RKO (cell line): ENCODE measurements around the gene MYL6B.

Experiments
- DNase-seq: peaks from one replicate; pipeline ENCODE4 v3.0.0-alpha.2; 2016; ENCODE audit warnings: low spot score

MYL6B gene

DNA sequence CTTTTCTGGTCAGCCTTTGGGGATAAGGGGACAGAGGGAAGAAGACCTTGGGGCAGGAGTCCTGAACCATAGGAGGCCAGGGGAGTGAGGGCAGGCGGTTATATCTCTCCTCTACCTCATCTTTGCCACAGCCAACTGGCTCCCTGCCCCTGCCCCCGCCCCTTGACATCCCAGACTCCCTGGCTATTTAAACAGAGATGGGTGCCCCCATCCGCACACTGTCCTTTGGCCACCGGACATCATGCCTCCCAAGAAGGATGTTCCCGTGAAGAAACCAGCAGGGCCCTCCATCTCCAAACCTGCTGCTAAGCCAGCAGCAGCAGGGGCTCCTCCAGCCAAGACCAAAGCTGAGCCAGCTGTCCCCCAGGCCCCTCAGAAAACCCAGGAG is 1.3 kb downstream of the MYL6B start:
- no peak for DNase-seq

DNA sequence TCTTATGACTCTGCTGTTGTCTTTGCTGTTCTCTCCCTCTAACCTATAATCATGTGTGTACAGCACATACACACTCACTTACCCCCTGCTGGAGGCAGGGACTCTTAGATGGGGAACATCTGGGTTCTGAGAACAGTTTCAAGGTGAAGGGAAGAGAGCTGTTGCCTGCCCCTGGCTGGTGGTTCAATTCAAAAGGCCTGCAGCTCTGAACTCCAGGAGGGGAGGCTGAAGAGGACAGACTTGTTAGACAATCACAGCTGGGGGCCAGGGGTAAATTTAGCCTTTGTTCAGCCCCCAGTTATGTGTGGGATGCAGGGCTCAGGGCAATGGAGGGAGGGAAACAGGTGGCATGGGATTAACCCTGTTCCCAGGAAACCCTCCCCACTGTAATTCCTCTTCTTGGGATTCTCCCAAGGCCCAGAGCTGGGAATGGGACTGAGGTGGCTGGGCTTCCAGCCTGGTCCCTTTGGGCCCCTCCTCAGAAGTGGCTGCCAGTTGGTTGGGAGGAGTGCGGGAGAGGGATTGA is 1.9 kb downstream of the MYL6B start:
- peak; percentile 52 for DNase-seq

DNA sequence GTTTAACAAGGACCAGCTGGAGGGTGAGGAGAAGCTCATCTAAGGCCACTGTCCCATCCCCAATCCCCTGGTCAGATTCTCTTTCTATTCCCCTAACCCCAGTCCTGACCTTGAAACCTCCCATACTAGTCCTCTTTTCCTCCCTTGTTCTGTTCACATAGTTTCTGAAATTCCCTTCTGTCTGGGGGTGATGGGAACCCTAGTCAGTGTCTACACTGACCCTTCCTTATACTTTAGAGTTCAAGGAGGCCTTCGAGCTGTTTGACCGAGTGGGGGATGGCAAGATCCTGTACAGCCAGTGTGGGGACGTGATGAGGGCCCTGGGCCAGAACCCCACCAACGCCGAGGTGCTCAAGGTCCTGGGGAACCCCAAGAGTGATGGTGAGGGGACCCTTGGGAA is 2.4 kb downstream of the MYL6B start:
- no peak for DNase-seq

DNA sequence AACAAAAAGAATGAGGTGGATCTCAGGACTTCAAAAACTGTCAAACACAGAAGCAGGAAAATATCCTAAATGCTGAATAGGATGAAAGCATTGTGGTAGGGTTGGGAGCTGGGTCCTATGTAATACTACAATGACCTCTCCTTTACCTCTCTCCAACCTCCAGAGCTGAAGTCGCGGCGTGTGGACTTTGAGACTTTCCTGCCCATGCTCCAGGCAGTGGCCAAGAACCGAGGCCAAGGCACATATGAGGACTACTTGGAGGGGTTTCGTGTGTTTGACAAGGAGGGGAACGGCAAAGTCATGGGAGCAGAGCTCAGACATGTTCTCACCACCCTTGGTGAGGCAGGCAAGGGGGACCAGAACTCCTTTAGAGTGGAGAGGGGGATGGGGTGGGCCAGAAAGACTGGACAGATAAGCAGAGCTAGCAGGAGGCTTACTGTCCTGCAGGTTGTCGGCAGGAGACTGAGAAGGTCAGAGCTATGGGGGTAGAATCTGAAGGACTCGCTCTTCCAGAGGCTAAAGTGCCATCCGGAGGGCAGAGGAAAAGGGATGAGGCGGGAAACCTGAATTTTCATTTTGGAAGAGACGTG is 3.0 kb downstream of the MYL6B start:
- no peak for DNase-seq

DNA sequence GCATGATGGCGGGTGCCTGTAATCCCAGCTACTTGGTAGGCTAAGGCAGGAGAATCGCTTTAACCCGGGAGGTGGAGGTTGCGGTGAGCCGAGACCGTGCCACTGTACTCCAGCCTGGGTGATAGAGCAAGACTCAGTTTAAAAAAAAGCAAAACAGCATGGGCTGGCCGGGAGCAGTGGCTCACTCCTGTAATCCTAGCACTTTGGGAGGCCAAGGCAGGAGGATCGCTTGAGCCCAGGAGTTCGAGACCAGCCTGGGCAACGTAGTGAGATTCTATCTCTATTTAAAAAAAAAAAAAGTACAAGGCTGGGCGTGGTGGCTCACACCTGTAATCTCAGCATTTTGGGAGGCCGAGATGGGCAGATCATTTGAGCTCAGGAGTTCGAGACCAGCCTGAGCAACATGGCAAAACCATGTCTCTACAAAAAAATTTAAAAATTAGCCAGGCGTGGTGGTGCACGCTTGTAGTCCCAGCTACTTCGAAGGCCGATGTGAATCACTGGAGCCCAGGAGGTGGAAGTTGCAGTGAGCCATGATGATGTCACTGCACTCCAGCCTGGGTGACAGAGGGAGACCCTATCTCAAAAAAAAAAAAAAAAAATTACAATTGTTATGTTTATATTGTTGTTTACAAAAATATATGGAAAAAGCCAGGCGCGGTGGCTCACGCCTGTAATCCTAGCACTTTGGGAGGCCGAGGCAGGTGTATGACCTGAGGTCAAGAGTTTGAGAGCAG is 4.2 kb downstream of the MYL6B start:
- peak; percentile 84 for DNase-seq

DNA sequence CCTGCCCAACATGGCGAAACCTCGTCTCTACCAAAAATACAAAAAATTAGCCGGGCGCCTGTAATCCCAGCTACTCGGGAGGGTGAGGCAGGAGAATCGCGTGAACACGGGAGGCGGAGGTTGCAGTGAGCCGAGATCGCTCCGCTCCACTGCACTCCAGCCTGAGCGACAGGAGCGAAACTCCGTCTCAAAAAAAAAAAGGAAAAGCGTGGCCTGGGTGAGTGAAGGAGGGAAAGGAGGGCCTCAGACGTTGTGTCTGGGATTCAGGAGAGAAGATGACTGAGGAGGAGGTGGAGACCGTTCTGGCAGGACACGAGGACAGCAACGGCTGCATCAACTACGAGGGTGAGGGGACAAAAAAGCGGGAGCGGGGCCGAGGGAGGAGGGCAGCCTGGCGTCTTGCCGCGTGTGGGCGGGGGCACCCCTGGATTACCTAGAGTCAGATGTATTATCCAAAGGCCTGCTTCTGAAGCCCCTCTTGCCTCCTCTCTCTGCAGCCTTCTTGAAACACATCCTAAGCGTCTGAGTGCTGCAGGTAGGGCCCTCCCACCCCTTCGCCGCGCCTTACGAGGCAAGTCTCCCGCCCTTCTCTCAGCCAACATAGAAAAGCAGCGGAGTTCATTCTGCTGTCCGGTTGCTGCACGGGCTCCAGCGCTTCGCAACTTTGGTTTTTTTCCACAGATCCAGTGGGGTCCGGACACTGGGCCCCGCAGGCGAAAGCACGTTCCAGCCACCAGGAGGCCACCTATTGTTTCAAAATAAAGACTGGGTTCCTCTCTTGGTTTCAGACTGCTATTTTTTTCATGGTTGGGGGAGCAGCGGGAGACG is 5.0 kb downstream of the MYL6B start:
- peak; percentile 94 for DNase-seq

DNA sequence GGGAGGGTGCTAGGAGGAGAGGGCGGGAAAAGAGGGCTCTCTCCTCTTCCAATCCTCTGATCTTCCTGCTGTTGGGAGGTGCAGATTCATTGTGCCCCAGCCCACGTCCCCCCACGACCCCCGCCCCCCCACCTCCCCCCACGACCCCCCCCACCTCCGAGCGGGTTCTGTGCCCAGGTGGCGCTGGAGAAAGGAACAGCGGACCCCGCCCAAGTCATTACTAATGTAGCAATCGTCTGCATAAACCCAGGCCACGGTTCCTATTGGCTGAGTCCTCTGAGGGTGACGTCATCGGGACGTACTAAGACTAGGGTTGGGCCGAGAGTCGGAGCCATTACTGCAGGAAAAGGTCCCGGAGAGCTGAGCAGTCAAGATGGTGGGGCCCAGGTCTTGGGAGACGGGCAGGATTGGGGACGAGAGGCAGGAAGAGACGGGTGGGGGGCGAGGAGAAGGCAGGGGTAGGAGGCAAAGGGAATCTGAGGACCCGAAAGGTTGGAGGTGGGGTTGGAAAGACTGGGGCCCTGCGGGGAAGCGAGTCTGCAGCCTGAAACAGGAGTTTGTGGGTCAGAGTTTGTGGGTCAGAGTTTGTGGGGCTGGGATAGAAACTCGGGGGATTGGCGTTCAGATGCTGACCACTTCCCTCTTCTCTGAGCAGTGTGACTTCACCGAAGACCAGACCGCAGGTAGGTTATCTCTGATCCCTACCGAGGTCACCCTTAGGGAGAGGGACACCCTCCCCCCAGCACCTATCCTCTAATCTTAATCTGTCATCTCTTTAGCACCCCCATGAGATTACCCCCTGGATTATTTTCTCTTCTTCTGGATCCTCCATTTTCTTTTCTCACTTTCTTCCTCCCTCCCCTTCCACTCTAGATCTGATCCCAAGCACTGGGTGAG is 5.9 kb downstream of the MYL6B start, which contains the start of gene MYL6:
MYL6 (plus strand) TSS at position 331 of the 897 bp plus-strand sequence; CDS start at position 374, 43 bp downstream.
- peak; percentile 99 for DNase-seq

DNA sequence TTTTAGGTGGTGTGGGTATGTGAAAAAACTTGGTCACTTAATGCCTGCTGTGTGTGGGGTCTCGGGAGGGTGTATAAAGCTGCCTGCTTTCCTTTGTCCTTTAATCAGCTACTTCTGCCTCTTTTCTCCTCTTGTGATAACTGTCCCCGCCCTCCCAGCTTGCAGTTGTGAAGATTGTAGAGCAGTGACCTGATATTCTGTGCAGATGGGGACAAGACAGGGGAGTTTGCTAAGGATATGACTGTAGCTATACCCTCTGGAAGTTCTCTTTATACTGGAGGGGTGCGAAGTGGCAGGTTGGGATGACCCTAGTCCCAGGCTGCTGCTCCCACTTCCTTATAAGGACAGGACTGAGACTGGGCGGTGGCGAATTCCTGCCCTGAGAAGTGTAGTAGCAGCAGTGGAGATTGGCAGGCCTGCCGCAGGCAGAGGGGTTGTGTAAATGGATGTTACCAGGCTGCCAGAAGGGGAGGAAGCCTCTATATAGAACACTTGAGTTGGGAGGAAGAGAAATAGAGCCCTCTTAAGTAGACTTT is 6.6 kb downstream of the MYL6B start:
- peak; percentile 86 for DNase-seq

DNA sequence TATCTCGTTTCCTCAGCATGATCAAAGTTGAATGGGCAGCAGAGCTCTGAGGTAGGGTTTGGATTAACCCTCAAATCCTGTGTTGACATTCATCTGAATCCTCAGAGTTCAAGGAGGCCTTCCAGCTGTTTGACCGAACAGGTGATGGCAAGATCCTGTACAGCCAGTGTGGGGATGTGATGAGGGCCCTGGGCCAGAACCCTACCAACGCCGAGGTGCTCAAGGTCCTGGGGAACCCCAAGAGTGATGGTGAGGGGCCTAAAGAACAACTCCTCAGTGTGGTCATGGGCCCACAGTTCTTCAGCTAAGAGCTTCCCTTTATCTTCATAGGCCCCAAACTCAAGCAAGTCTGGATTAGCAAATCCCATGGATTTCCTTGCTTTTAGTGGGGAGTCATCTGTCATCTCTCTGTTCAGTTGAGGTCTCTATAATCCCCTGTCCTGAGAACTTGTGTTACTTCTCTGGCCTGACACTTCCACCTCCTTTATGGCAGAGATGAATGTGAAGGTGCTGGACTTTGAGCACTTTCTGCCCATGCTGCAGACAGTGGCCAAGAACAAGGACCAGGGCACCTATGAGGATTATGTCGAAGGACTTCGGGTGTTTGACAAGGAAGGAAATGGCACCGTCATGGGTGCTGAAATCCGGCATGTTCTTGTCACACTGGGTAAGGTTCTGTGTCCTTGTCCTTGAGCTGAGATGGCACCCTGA is 7.2 kb downstream of the MYL6B start:
- DNase-seq = no peak

DNA sequence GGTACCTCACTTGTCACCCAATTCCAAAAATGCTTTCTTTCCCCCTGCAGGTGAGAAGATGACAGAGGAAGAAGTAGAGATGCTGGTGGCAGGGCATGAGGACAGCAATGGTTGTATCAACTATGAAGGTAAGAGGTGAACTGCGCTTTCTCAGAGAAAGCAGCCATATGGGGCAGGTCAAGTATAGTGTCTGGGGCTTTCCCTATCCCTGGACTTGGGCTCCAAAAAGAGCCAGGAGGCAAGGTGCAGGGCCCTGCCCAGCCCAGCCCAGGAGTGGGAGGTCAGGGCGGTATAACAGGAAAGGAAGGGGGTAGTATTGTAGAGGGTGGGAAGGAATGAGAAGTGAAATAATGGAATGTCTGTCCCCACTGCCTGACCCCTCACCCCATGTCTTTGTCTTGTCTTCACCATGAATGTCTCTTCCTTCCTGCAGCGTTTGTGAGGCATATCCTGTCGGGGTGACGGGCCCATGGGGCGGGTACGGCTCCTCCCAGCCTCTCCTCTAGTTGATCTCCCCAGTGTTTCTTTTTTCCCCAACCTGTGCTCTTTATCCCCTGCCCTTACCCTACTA is 7.9 kb downstream of the MYL6B start:
- peak; percentile 80 for DNase-seq

GRCh38 chr12:56160894-56161689 is 8.7 kb downstream of the MYL6B start:
- DNase-seq = no peak

DNA sequence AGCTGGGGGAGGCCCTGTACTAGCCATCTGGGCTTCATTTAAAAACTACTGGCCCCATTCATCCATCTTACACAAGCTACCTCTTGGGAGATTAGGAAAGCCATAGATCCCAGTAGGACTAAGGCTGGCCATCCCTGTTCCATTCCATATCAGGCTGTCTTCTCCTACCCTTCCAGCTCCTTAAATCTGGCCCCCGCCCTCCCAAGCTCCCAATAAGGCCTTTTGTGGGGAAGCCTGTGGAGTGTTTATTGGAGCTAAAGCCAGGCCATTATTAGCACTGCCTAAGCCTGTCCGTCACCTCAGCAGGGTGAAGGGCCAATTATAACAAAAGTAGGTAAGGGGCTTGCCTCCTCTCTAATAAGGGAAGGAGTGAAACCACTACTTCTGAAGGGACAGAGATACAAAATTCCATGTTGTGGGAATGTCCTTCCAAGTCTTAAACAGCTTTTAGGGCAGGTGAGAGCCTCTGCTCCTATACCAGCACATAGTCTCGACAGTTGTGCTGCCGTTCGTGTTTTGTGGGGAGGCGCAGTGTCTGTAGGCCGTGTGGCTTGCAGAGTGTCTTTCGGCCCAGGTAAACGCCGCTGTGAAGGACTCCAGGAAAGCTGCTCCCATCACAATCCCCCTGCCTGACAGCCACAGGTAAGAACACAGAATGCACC is 9.4 kb downstream of the MYL6B start:
- no peak for DNase-seq

GRCh38 chr12:56162468-56163290 is 10.3 kb downstream of the MYL6B start:
- no peak for DNase-seq

GRCh38 chr12:56163533-56164344 is 11.4 kb downstream of the MYL6B start:
- no peak for DNase-seq

GRCh38 chr12:56164345-56164729 is 11.9 kb downstream of the MYL6B start:
- no peak for DNase-seq

- DNase-seq = no peak
Observed at GRCh38 chr12:56165369-56165768, 13.0 kb downstream of the MYL6B start.

- DNase-seq = no peak
Observed at GRCh38 chr12:56169229-56169759, 16.9 kb downstream of the MYL6B start.
